HEK293 (cell line): ENCODE data around the gene AICDA.

Source experiments
- CTCF ChIP-seq: fragments of 450-650 bp; formaldehyde crosslinking; IDR thresholded peaks from 2 replicates; pipeline ENCODE4 v1.5.1; 2016; ENCODE audit warnings: missing biosample characterization, missing genetic modification characterization
- SP2 ChIP-seq: fragments of 450-650 bp; formaldehyde crosslinking; IDR thresholded peaks from 2 replicates; pipeline ENCODE4 v1.5.1; 2016; ENCODE audit warnings: missing biosample characterization, missing genetic modification characterization
- YY1 ChIP-seq: fragments of 450-650 bp; formaldehyde crosslinking; IDR thresholded peaks from 2 replicates; pipeline ENCODE4 v1.5.1; 2018; ENCODE audit warnings: missing biosample characterization, missing genetic modification characterization
- ZBTB26 ChIP-seq: fragments of 450-650 bp; formaldehyde crosslinking; optimal IDR thresholded peaks from 2 replicates; pipeline ENCODE3; 2016; ENCODE audit warnings: missing biosample characterization, mild to moderate bottlenecking, missing genetic modification characterization
- ZBTB48 ChIP-seq: fragments of 450-650 bp; formaldehyde crosslinking; IDR thresholded peaks from 2 replicates; pipeline ENCODE4 v1.5.1; 2016; ENCODE audit warnings: missing biosample characterization, missing genetic modification characterization
- ZBTB8A ChIP-seq: fragments of 450-650 bp; formaldehyde crosslinking; IDR thresholded peaks from 2 replicates; pipeline ENCODE4 v1.5.1; 2016; ENCODE audit warnings: missing biosample characterization, missing genetic modification characterization
- ZIC2 ChIP-seq: fragments of 450-650 bp; formaldehyde crosslinking; IDR thresholded peaks from 2 replicates; pipeline ENCODE4 v1.5.1; 2016; ENCODE audit warnings: missing biosample characterization, missing genetic modification characterization
- ZNF214 ChIP-seq: fragments of 450-650 bp; formaldehyde crosslinking; IDR thresholded peaks from 2 replicates; pipeline ENCODE4 v1.5.1; 2017; ENCODE audit warnings: missing biosample characterization, mild to moderate bottlenecking, missing genetic modification characterization, borderline replicate concordance
- ZNF48 ChIP-seq: fragments of 450-650 bp; formaldehyde crosslinking; IDR thresholded peaks from 2 replicates; pipeline ENCODE4 v1.5.1; 2016; ENCODE audit warnings: missing biosample characterization, missing genetic modification characterization
- ZNF488 ChIP-seq: fragments of 450-650 bp; formaldehyde crosslinking; IDR thresholded peaks from 2 replicates; pipeline ENCODE4 v1.5.1; 2016; ENCODE audit warnings: missing biosample characterization, missing genetic modification characterization
- ZNF629 ChIP-seq: fragments of 450-650 bp; formaldehyde crosslinking; IDR thresholded peaks from 2 replicates; pipeline ENCODE4 v1.5.1; 2017; ENCODE audit warnings: missing biosample characterization, missing genetic modification characterization
- ZSCAN18 ChIP-seq: fragments of 450-650 bp; formaldehyde crosslinking; IDR thresholded peaks from 2 replicates; pipeline ENCODE4 v1.5.1; 2016; ENCODE audit warnings: missing biosample characterization, missing genetic modification characterization

GRCh38 chr12:8661016-8661415, 48.4 kb upstream of the AICDA start:
- TF ChIP-seq ZNF214 (tag by site-specific recombination), result no peak
- no peak for TF ChIP-seq ZBTB8A (tag by site-specific recombination)
- no peak for TF ChIP-seq SP2 (tag by site-specific recombination)
- no peak for TF ChIP-seq ZIC2 (tag by site-specific recombination)
- no peak for TF ChIP-seq CTCF (tag by site-specific recombination)
- no peak for TF ChIP-seq YY1 (tag by site-specific recombination)
- no peak for TF ChIP-seq ZBTB26 (tag by site-specific recombination)
- TF ChIP-seq ZNF488 (tag by site-specific recombination), result no peak
- no peak for TF ChIP-seq ZBTB48
- TF ChIP-seq ZSCAN18 (tag by site-specific recombination), result no peak
- no peak for TF ChIP-seq ZNF629 (tag by site-specific recombination)
- TF ChIP-seq ZNF48 (tag by site-specific recombination), result no peak
